Measurements from ENCODE around the gene MC3R.

Gene MC3R

DNA sequence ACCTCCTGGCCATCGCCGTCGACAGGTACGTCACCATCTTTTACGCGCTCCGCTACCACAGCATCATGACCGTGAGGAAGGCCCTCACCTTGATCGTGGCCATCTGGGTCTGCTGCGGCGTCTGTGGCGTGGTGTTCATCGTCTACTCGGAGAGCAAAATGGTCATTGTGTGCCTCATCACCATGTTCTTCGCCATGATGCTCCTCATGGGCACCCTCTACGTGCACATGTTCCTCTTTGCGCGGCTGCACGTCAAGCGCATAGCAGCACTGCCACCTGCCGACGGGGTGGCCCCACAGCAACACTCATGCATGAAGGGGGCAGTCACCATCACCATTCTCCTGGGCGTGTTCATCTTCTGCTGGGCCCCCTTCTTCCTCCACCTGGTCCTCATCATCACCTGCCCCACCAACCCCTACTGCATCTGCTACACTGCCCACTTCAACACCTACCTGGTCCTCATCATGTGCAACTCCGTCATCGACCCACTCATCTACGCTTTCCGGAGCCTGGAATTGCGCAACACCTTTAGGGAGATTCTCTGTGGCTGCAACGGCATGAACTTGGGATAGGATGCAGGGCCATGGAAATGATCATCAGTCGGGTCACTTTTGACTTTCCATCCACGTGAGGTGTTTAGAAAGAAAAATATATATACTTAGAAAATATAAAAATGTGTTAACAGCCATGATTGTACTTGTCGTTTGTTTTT, 868 bp downstream of the MC3R start:
- H2AFZ ChIP-seq (ENCODE audit: low read depth, low read length, severe bottlenecking) = no peak overlapping the region
- no peak overlapping the region for H3K4me3 ChIP-seq (ENCODE audit: insufficient read depth, low read length, poor library complexity, severe bottlenecking)
- no peak overlapping the region for H3K4me2 ChIP-seq (ENCODE audit: low read depth, low read length, poor library complexity, severe bottlenecking)
- no peaks in the 10 kb centered on the region for H4K20me1 ChIP-seq (ENCODE audit: low read depth, low read length)
- no peak overlapping the region for H3K27ac ChIP-seq (ENCODE audit: low read depth, low read length)
- H3K27me3 ChIP-seq (ENCODE audit: low read length) = no peaks in the 10 kb centered on the region
- no peak overlapping the region for H3K9ac ChIP-seq (ENCODE audit: low read length)
- TF ChIP-seq, protein P1, sequence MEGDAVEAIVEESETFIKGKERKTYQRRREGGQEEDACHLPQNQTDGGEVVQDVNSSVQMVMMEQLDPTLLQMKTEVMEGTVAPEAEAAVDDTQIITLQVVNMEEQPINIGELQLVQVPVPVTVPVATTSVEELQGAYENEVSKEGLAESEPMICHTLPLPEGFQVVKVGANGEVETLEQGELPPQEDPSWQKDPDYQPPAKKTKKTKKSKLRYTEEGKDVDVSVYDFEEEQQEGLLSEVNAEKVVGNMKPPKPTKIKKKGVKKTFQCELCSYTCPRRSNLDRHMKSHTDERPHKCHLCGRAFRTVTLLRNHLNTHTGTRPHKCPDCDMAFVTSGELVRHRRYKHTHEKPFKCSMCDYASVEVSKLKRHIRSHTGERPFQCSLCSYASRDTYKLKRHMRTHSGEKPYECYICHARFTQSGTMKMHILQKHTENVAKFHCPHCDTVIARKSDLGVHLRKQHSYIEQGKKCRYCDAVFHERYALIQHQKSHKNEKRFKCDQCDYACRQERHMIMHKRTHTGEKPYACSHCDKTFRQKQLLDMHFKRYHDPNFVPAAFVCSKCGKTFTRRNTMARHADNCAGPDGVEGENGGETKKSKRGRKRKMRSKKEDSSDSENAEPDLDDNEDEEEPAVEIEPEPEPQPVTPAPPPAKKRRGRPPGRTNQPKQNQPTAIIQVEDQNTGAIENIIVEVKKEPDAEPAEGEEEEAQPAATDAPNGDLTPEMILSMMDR (IDR thresholded peaks at IDR 0.05; ENCODE audit: insufficient read depth, low read length, poor library complexity, severe bottlenecking) = peak; percentile 86
- no peak for TF ChIP-seq EZH2phosphoT487 (conservative IDR thresholded peaks at IDR 0.05; ENCODE audit: low read length)
- H3K79me2 ChIP-seq (ENCODE audit: insufficient read depth, low read length) = no peaks in the 10 kb centered on the region
- H3K9me2 ChIP-seq (replicated peaks; ENCODE audit: insufficient read depth, low read length) = no peaks in the 10 kb centered on the region
- no peaks in the 10 kb centered on the region for H3K9me3 ChIP-seq (ENCODE audit: insufficient read depth, low read length)
- H3F3A ChIP-seq (ENCODE audit: insufficient read depth) = no peaks in the 10 kb centered on the region
- H3K36me3 ChIP-seq (ENCODE audit: low read length) = no peaks in the 10 kb centered on the region

DNA sequence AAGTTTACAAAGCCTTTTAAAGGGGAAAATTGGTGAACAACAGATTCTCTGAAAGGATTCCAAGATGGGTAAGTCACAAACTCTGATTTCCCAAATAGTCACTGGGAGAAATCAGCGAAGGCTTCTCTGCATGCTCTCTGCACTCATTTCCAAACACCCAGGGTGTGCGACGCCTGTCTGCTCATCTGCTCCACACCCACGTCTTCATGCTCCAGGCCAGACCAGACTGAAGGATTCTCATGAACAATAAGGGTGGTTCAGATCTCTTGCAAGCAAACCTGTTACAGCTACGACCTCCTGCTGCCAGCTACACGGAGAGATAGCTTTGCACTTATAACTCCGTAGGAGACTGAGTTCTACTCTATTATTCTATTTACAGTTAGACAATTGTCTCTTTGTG, 1.4 kb downstream of the MC3R start:
- H3K79me2 ChIP-seq (ENCODE audit: insufficient read depth, low read length) = no peaks in the 10 kb centered on the region
- H3K27ac ChIP-seq (ENCODE audit: low read depth, low read length) = no peak overlapping the region
- no peak overlapping the region for H3K9ac ChIP-seq (ENCODE audit: low read length)
- no peak overlapping the region for H3K4me3 ChIP-seq (ENCODE audit: insufficient read depth, low read length, poor library complexity, severe bottlenecking)
- no peaks in the 10 kb centered on the region for H3F3A ChIP-seq (ENCODE audit: insufficient read depth)
- no peaks in the 10 kb centered on the region for H3K36me3 ChIP-seq (ENCODE audit: low read length)
- no peaks in the 10 kb centered on the region for H3K9me2 ChIP-seq (replicated peaks; ENCODE audit: insufficient read depth, low read length)
- no peaks in the 10 kb centered on the region for H4K20me1 ChIP-seq (ENCODE audit: low read depth, low read length)
- H2AFZ ChIP-seq (ENCODE audit: low read depth, low read length, severe bottlenecking) = no peak overlapping the region
- TF ChIP-seq EZH2phosphoT487 (conservative IDR thresholded peaks at IDR 0.05; ENCODE audit: low read length) = no peak
- TF ChIP-seq, protein P1 (IDR thresholded peaks at IDR 0.05; ENCODE audit: insufficient read depth, low read length, poor library complexity, severe bottlenecking) = no peak
- H3K9me3 ChIP-seq (ENCODE audit: insufficient read depth, low read length) = no peaks in the 10 kb centered on the region
- no peaks in the 10 kb centered on the region for H3K27me3 ChIP-seq (ENCODE audit: low read length)
- H3K4me2 ChIP-seq (ENCODE audit: low read depth, low read length, poor library complexity, severe bottlenecking) = no peak overlapping the region

DNA sequence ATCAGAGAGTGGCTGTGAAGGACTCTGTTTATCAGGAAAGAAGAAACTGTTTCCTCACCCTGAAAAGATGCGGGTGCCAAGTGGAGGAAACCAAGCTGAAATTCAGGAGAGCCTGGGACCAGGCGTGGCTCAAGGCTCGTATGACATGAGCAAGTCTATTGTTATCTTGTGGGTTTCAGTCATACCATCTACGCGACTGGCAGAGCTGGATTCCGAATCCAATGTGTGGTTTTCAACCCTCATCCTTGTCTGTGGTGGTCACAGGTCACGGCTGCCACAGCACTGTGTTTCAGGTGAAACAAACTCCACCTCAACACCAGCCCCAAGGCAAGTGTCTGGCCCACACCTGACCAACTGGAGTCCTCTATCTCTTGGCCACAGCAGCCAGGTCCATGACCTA, 9.1 kb downstream of the MC3R start:
- Histone ChIP-seq H3K4me2 (ENCODE audit: low read depth, low read length, poor library complexity, severe bottlenecking) (no peak overlapping the region), H3K9me3 (ENCODE audit: insufficient read depth, low read length) (no peaks in the 10 kb centered on the region)

More for the DNA sequence above, 9.1 kb downstream of the MC3R start:
- H3F3A ChIP-seq (ENCODE audit: insufficient read depth) = no peaks in the 10 kb centered on the region
- no peak overlapping the region for H3K27ac ChIP-seq (ENCODE audit: low read depth, low read length)
- no peak overlapping the region for H3K4me3 ChIP-seq (ENCODE audit: insufficient read depth, low read length, poor library complexity, severe bottlenecking)
- TF ChIP-seq EZH2phosphoT487 (conservative IDR thresholded peaks at IDR 0.05; ENCODE audit: low read length) = no peak
- TF ChIP-seq, protein P1 (IDR thresholded peaks at IDR 0.05; ENCODE audit: insufficient read depth, low read length, poor library complexity, severe bottlenecking) = no peak
- H3K79me2 ChIP-seq (ENCODE audit: insufficient read depth, low read length) = no peaks in the 10 kb centered on the region
- H3K9ac ChIP-seq (ENCODE audit: low read length) = no peak overlapping the region
- no peaks in the 10 kb centered on the region for H3K27me3 ChIP-seq (ENCODE audit: low read length)
- H2AFZ ChIP-seq (ENCODE audit: low read depth, low read length, severe bottlenecking) = no peak overlapping the region
- no peaks in the 10 kb centered on the region for H4K20me1 ChIP-seq (ENCODE audit: low read depth, low read length)
- no peaks in the 10 kb centered on the region for H3K9me2 ChIP-seq (replicated peaks; ENCODE audit: insufficient read depth, low read length)
- no peaks in the 10 kb centered on the region for H3K36me3 ChIP-seq (ENCODE audit: low read length)

All from SU-DHL-6 (cell line).